H1 (cell line): ENCODE results near the gene BUD23. TPM values are rescaled to one million over a fixed set of nuclear protein-coding genes. Genes with fewer than 3 reads are reported as not detected.

Source experiments
- ASH2L ChIP-seq: fragments of 200-600, 300-600 bp; sonication (generic); IDR thresholded peaks from one replicate; pipeline ENCODE4 v1.7.1; 2017; ENCODE audit warnings: low read length
- BACH1 ChIP-seq: IDR thresholded peaks from 2 replicates; pipeline ENCODE4 v1.6.1; 2012; ENCODE audit warnings: low read length, improper control_type of control experiment
- BCL11A ChIP-seq, 2 experiments: IDR thresholded peaks; one replicate each; pipeline ENCODE4 v1.6.1; 2011; ENCODE audit warnings: low read depth in 2 of 2, low read length in 2 of 2, mild to moderate bottlenecking in 2 of 2
- CEBPB ChIP-seq: IDR thresholded peaks from 2 replicates; pipeline ENCODE4 v1.6.1; 2012; ENCODE audit warnings: low read depth, low read length
- EZH2 ChIP-seq: fragments of 200-600 bp; sonication (generic); IDR thresholded peaks from 2 replicates; pipeline ENCODE4 v1.7.1; 2012; ENCODE audit warnings: low read depth, mild to moderate bottlenecking, moderate library complexity, low read length, inconsistent platforms; ENCODE audit not compliant: severe bottlenecking
- FOSL1 ChIP-seq: IDR thresholded peaks from 2 replicates; pipeline ENCODE4 v1.6.1; 2011; ENCODE audit warnings: mild to moderate bottlenecking, low read depth, low read length, moderate library complexity; ENCODE audit not compliant: insufficient read depth
- GABPA ChIP-seq: IDR thresholded peaks from 2 replicates; pipeline ENCODE4 v1.6.1; 2011; ENCODE audit warnings: mild to moderate bottlenecking, low read length, moderate library complexity, borderline replicate concordance; ENCODE audit not compliant: insufficient read depth
- GTF2F1 ChIP-seq: IDR thresholded peaks from 2 replicates; pipeline ENCODE4 v1.6.1; 2012; ENCODE audit warnings: low read depth, low read length, improper control_type of control experiment, borderline replicate concordance
- HDAC6 ChIP-seq: IDR thresholded peaks from one replicate; pipeline ENCODE4 v1.7.1; 2012; ENCODE audit warnings: low read depth, mild to moderate bottlenecking, inconsistent platforms, low read length, moderate library complexity
- JUND ChIP-seq: IDR thresholded peaks from 2 replicates; pipeline ENCODE4 v1.6.1; 2011; ENCODE audit warnings: mild to moderate bottlenecking, improper control_type of control experiment, low read length
- KDM1A ChIP-seq: fragments of 200-600, 300-600 bp; sonication (generic); IDR thresholded peaks from 2 replicates; pipeline ENCODE4 v1.7.1; 2016; ENCODE audit warnings: mild to moderate bottlenecking, low read length, borderline replicate concordance
- KDM4A ChIP-seq: IDR thresholded peaks from one replicate; pipeline ENCODE4 v1.7.1; 2012; ENCODE audit warnings: low read depth, mild to moderate bottlenecking, moderate library complexity, low read length, inconsistent platforms; ENCODE audit not compliant: severe bottlenecking
- PHF8 ChIP-seq: fragments of 200-600 bp; sonication (generic); conservative IDR thresholded peaks from 2 replicates; pipeline ENCODE4 v1.7.1; 2012; ENCODE audit warnings: low read depth, mild to moderate bottlenecking, inconsistent platforms, low read length, moderate library complexity
- POLR2A ChIP-seq, 2 experiments: IDR thresholded peaks; 1 replicate in 1 of 2; 2 replicates in 1 of 2; pipeline ENCODE4 v1.6.1; 2011; ENCODE audit warnings: low read depth in 2 of 2, low read length in 2 of 2, mild to moderate bottlenecking in 2 of 2; ENCODE audit errors: control extremely low read depth in 1 of 2
- RAD21 ChIP-seq, 2 experiments: IDR thresholded peaks in 1 of 2; conservative IDR thresholded peaks in 1 of 2; 2 replicates each; pipeline ENCODE4 v1.6.1; 2011; ENCODE audit warnings: low read depth in 2 of 2, low read length in 2 of 2, improper control_type of control experiment in 1 of 2, inconsistent platforms in 1 of 2, mild to moderate bottlenecking in 1 of 2, moderate library complexity in 1 of 2
- RFX5 ChIP-seq: IDR thresholded peaks from 2 replicates; pipeline ENCODE4 v1.6.1; 2011; ENCODE audit warnings: low read depth, low read length, improper control_type of control experiment, borderline replicate concordance
- RNF2 ChIP-seq: fragments of 200-900, 300-1000 bp; sonication (generic); IDR thresholded peaks from 2 replicates; pipeline ENCODE4 v1.7.1; 2016; ENCODE audit warnings: borderline replicate concordance, low read depth, mild to moderate bottlenecking, antibody characterized with exemption, low read length; ENCODE audit not compliant: poor library complexity, severe bottlenecking; ENCODE audit errors: missing control alignments
- SIN3A ChIP-seq, 2 experiments: IDR thresholded peaks in 1 of 2; conservative IDR thresholded peaks in 1 of 2; 2 replicates each; pipeline ENCODE4 v1.6.1; 2011 to 2012; ENCODE audit warnings: low read length in 2 of 2, improper control_type of control experiment in 1 of 2, low read depth in 1 of 2, mild to moderate bottlenecking in 1 of 2
- SP1 ChIP-seq: IDR thresholded peaks from 2 replicates; pipeline ENCODE4 v1.6.1; 2011; ENCODE audit warnings: low read depth, low read length
- TBP ChIP-seq: IDR thresholded peaks from 2 replicates; pipeline ENCODE4 v1.6.1; 2011; ENCODE audit warnings: low read depth, low read length, improper control_type of control experiment
- YY1 ChIP-seq: IDR thresholded peaks from 2 replicates; pipeline ENCODE4 v1.6.1; 2011; ENCODE audit warnings: low read depth, mild to moderate bottlenecking, low read length
- ZNF274 ChIP-seq: IDR thresholded peaks from 2 replicates; pipeline ENCODE4 v1.7.0; 2012; ENCODE audit warnings: low read length, borderline replicate concordance; ENCODE audit errors: extremely low read depth
- polyA plus RNA-seq, 7 experiments: library from polyadenylated mRNA; depleted of rRNA in 3 of 7; stranded (reverse) in 5 of 7; unstranded in 2 of 7; fragments of >200 nt in 5 of 7; fragments of 200-250 nt in 2 of 7; gene quantifications; 1 replicate in 5 of 7; 2 replicates in 1 of 7; 4 replicates in 1 of 7; pipeline versions ENCODE4 v1.2.1 to v1.2.3, GENCODE V29; 2011 to 2013; ENCODE audit warnings: missing spikeins in 2 of 7, mixed read lengths in 2 of 7
- total RNA-seq: library from RNA; stranded (reverse); fragmentation: NEBNext Ultra II Directional; extraction: Animal tissue kit (Norgen Biotek cat#: 25700); gene quantifications from 2 replicates; pipeline ENCODE4 v1.2.1, GENCODE V29; 2021
- TF ChIP-seq, protein P1 (sequence below): IDR thresholded peaks from 2 replicates; pipeline ENCODE4 v1.6.1; 2012; ENCODE audit warnings: inconsistent platforms

Gene BUD23
- total and polyA plus RNA-seq, 2 of the 8 experiments (the other 6 are each of a cell fraction or from before 2014, with no cell fraction given) = 72.3 to 78.4 TPM

- TF ChIP-seq CEBPB (peak; percentile 93), BCL11A (IDR thresholded peaks at IDR 0.05; ENCODE audit: low read depth in 2 of 2, low read length in 2 of 2) (no peak), HDAC6 (no peak), SP1 (peak; percentile 62; the same call in 1 of the 2 replicates), EZH2 (no peak), RFX5 (no peak), BACH1 (no peak), GABPA (no peak), ZNF274 (no peak), SIN3A (conservative IDR thresholded peaks at IDR 0.05 in 1 of 2, IDR thresholded peaks at IDR 0.05 in 1 of 2; ENCODE audit: low read depth in 1 of 2, low read length in 2 of 2) (peak in 1 of 2 experiments; percentile 30; a peak in 1 of 4 replicates), GTF2F1 (peak; percentile 41; the same call in 1 of the 2 replicates), RNF2 (no peak), KDM1A (no peak), ASH2L (peak; percentile 69), POLR2A (IDR thresholded peaks at IDR 0.05; ENCODE audit: control extremely low read depth in 1 of 2, low read depth in 2 of 2, low read length in 2 of 2) (peak in 1 of 2 experiments; percentile 97; a peak in 2 of 3 replicates), PHF8 (peak; percentile 80), JUND (peak; percentile 76), KDM4A (peak; percentile 50), YY1 (no peak), FOSL1 (no peak), RAD21 (IDR thresholded peaks at IDR 0.05 in 1 of 2, conservative IDR thresholded peaks at IDR 0.05 in 1 of 2; ENCODE audit: low read depth in 2 of 2, low read length in 2 of 2) (peak in 1 of 2 experiments; percentile 12; a peak in 1 of 4 replicates), TBP (peak; percentile 29; the same call in 1 of the 2 replicates)
- TF ChIP-seq, protein P1, sequence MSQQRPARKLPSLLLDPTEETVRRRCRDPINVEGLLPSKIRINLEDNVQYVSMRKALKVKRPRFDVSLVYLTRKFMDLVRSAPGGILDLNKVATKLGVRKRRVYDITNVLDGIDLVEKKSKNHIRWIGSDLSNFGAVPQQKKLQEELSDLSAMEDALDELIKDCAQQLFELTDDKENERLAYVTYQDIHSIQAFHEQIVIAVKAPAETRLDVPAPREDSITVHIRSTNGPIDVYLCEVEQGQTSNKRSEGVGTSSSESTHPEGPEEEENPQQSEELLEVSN = peak; percentile 70
These were observed 55.4 kb downstream of the BUD23 start, which contains the start of gene ABHD11 (continued) for GRCh38 chr7:73738612-73739386.
